HG02943 (cell line): ENCODE measurements around the gene DTNA.
"Not testable (repeated sequence)": the region's sequence is repeated elsewhere in the genome, so short reads cannot be mapped to it uniquely, and the experiment has no call there.

Experiments used
- ATAC-seq: cut with Tn5 transposase; IDR thresholded peaks from one replicate; pipeline ENCODE4 v1.9.1; 2021; ENCODE audit warnings: mild to moderate bottlenecking, low read depth, moderate library complexity; ENCODE audit not compliant: unreplicated experiment

Gene DTNA

DNA sequence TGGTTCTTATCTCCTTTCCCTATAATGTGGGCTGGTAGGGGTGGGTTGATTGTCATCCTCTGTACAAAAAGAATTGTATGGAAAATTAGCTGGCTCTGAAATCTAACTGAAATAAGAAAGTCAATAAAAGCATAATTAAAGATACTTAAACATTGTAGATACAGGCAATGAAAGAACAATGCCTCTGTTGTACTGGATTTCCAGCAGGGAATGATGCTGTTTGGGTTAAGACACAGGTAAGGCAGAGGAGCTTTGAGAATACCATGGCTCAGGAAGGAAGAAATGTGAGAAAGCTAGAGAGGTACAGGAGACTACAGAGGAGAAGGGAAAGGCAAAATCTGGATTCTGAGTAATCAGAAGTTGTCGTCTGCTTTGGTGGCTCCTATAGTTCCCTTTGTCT is 10.1 kb downstream of the DTNA start:
- no peak for ATAC-seq

DNA sequence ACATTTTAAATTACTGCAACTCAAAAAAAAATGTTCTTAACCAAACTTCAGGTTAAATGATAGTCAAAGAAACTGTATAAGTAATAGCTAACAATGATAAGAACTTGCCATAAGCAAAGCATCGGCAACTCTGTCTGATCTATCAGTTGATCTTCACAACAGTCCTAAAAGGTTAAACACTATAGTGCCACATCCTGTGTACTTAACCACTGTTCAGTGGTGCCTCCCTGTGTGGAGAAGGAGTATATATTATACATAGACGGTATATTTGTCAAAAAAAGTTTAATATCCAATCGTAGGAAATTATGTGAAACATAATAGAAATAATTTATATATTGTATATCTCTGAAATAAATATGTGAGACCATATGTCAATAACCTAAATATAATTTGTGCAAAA is 13.0 kb downstream of the DTNA start:
- no peak for ATAC-seq

DNA sequence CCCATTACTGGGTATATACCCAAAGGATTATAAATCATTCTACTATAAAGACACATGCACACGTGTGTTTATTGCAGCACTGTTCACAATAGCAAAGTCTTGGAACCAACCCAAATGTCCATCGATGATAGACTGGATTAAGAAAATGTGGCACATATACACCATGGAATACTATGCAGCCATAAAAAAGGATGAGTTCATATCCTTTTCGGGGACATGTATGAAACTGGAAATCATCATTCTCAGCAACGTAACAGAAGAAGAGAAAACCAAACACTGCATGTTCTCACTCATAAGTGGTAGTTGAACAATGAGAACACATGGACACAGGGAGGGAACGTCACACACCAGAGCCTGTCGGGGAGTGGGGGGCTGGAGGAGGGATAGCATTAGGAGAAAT is 15.6 kb downstream of the DTNA start:
- ATAC-seq, result not testable (repeated sequence)

DNA sequence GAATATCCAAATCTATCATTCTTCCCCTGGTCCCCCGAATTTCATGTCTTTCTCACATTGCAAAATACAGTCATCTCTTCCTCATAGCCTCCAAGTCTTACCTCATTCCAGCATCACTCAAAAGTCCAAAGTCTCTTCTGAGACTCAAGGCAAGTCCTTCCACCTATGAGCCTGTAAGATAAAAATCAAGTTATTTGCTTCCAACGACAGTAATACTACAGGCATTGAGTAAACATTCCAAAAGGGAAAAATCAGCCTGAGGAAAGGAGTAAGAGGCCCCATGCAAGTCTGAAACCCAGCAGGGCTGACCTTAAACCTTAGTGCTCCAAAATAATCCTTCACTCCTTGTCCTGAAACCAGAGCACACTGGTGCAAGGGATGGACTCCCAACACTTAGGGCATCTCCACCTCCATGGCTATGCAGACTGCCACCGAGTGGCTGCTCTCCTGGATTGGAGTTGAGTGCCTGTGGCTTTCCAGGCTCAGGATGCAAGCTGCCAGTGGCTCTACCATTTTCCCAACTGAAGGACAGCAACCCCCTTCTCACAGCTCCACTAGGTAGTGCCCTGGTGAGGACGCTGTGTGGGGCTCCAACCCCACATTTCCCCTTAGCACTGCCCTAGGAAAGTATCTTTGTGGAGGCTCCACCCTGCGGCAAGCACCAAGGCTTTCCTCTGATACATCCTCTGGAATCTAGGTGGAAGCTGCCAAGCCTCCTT is 16.3 kb downstream of the DTNA start:
- no peak for ATAC-seq

DNA sequence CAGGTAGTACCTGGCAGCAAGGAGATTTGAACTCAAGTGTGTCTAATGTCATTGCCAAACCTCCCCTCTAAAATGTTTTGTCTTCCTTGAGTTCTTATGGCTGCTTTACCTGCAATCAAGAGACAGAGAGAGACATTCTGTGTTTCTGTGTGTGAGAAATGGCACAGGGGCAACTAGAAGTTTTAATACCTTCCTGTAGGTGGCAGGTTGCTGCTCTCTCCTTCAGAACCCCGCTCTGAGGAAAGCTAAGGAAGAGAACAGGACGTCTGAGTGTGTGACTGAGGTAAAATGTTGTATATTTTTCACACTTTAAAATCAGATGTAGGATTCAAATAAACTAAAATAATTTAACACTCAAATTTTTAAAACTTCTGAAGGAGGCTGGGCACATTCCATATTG is 19.2 kb downstream of the DTNA start:
- ATAC-seq, result no peak

DNA sequence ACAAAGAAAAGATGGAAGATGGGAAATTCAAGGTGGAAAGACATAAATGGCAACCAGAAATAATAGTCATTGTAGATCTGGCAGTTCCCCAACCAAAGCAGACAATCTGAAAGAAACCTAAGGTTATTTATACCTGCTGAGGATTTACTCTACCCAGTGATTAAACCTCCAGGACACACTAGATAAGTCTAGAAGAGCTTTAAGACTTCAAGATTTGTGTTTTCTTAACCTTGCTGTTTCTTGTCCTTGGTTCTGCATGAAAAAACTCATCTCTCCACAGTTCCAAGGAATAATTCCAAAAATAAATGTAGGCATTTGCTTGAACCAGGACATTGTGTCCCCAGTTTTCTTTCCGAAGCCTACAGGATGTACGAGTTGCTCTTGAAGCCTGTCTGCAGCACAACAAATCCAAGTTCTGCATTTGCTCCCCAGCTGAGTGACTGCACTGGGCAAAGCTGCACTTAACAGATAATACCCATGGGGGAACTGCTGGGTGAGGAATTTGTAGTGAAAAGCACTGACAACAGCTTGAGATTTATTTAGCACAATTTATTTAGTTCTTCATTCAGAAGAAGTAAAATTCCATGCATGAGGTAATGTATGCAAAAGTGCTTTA is 19.8 kb downstream of the DTNA start:
- no peak for ATAC-seq

DNA sequence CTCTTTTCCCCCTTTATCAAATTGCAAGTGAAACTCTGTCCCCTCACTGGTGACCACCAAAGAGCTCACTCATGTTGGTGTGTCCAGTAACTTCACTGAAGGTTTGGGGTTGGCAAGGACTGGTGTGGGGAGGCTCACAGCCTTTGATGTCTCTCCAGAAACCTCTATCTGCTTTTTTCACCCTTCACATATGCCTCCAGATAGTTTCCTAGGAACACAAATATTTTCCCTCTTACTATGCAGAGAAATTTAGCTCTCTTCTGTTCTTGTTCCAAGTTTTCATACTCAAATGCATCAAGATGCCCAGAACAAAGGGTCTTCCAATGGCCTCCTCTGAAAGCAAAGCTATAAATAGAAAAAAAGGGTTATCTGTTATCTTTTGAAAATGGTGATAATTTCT is 20.7 kb downstream of the DTNA start:
- no peak for ATAC-seq

DNA sequence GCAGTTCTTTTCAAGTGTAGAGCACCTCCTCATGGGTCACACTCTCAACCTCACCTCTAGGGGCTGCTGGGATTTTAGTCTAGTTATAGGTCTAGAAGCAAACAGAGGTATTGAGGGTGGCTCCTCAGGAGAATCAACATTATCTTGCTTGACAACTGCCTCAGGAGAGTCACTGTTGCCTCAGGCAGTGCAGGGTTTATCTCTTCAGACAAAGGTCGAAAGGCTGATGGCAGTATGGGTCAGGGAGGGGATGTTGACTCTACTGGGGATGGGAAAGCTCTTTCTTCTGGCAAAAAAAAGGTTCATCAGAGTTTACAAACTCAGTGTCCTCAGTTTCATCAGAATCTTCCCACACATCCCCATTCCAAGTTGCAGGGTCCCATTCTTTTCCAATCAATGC is 24.0 kb downstream of the DTNA start:
- ATAC-seq, result no peak

DNA sequence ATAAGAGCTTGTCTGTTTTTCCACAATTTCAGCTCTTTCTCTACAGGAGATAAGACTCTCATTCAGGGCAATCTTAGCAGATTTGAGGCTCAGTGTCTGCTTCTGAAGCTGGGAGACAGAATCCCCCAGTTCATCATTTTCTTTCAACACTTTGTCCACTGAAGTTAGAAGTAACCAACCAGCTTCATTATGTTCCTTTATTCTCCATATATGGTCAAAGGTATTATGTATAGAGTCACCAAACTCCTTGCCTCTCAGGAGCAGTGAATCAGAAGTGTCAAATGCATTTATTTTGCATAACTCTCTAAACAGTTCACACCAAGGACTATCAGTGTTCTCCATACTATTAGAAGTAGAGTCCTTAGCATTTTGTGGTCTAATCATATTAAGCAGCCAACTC is 24.4 kb downstream of the DTNA start:
- ATAC-seq, result not testable (repeated sequence)

DNA sequence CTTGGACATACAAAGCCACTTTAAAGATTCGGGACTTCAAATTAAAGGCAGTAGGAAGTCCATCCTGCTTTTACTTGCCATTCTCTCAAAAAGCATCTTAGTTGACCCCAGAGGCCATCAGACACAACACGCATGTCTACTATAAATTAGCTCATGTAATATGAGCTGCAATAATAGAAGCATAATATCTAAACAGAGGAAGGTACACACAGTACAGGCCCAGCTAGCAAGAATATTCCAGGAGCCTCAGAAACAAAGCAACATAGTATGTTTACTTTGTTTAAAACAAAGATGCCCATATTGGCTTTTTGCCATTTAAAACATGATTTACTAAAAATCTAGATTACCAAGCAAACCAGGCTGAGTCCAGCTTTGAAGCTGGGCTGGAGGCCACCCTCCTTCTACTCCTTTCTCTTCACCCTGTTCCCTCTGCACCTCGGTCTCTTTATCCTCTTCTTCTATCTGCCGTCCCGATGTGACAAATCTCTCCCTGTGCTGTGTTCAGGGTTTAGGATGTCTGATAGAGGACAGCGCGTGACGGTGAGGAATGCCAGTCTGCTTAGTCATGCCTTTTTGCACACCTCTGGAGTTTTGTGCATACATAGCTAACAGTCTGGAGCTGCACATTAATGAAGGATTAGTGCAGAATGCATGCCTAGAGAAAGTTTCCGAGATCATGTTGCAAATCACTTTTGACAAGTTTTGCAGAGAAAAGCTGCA is 28.2 kb downstream of the DTNA start:
- no peak for ATAC-seq

DNA sequence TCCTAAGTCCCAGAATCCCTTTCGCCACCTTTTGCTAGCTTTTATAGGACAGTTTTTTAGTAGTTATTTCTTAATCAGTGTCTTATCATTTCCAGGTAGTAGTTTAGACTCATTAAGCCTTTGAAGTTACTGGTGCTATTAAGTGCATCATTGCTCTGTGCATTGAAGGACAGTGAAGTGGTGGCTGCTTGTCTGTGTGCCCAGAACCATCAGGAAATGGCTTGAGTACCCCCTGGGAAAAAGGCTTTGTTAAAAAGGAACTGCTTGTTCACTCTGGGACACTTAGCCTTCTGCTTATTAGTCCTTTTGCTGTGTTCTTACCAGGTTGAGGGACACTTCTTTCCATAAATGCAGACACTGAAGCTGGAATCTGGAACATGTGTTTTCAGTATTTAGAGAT is 30.0 kb downstream of the DTNA start:
- no peak for ATAC-seq

DNA sequence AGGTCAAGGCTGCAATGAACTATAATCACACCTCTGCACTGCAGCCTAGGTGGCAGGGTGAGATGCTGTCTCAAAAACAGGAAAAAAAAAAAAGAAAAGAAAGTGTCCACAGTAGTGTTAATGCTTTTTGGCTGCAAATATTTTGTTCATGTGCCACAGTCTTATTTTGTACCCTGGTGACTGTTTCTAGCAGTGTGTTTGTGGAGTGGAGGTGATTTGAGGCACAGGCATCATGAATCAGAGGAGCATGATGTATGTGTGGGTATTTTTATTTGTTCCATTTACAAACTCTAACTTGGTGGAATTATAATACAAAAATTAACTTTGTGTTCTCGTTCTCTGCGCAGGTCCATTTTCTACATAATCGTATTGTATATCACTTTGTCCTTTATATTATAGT is 30.6 kb downstream of the DTNA start:
- no peak for ATAC-seq

DNA sequence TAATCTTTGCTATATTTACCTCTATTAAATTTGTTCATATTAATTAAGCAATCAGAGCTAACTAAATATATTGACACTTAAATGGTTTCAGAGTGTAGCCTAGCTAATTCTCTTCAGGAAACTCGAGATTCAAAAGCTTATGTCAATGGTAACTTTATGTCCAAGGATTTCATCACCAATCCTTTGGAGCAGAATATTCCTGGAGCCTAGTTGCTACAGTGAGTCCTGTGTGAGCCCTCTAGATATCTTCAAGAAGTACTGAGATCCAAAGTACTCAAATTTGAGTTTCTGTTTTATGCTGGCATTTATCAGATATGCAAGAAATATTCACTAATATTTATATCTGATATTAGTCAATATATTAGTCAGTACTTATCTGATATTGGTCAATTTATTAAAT is 31.3 kb downstream of the DTNA start:
- no peak for ATAC-seq

DNA sequence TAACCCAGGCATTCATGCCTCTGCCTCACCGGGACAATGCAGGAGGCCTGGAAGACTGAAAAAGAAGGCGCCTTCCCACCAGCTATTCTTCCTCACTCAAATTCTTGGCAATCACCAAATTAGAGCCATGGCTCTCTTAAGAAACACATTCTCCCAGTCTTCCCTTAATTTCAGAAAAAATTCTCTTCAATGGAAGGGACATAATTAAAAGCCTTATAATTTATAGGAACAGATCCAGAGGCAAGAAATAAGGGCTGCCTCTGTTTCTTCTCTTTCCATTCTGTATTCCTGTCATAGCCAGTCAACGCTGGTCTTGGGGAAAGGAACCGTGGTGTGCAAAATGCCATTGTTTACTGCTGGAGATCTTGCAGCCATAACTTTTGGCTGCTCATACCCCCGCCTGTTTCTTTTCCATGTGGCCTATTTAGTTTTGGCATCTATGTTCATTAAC is 32.8 kb downstream of the DTNA start:
- no peak for ATAC-seq

DNA sequence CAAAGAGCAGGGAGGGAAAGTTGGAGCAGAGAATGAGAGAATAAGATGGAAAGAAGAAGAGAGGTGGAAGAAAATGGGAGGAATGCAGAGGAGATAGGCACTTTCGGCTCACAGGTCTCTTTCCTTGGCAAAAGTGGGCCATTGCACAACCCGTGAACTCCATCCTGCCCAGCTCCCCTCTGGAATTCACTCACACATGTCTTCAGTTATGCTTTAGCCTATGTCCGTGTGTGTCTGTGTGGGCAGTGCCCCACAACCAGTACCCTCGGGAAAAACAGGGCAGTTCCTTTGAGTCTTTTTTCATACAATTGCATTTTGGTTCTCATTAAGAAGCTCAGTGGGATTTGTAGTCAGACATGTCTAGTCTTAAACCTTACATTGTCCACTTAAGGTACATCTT is 34.5 kb downstream of the DTNA start:
- ATAC-seq, result no peak

DNA sequence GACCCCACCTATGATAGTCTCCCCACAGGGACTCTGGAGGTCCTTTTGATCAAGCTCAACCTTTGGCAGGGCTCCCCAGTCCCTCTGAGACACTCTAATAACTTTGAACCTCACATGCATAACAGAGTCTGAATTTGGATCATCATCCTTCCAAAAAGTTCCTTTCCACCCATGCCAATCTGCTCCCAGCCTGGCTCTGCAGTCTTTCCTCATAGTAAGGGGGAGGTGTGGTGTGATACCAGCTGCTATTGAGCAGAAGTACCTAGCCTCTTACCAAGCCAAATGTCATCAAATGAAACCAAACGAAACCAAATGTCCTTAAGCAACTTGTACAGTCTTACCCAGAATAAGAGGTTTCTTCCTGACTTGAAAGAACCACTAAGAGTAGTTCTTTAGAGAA is 36.5 kb downstream of the DTNA start:
- no peak for ATAC-seq

DNA sequence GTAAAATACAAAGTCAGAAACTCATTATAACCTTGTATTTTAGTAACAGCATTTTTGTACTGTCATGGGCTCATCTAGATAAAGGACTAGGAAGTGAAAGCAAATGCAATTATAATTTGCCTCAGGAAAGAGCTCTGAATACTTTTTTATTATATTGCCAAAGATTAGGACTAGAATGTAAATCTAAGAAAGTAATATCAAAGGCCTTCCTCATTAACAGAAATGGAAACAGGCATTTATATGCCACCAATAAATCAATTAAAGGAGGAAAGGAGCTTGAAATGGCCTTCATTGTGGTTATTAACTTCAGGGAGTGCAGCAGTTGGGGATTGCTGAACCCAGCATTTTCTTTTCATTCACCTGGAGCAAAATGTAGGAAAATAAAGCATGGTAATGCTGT is 39.6 kb downstream of the DTNA start:
- ATAC-seq, result no peak

DNA sequence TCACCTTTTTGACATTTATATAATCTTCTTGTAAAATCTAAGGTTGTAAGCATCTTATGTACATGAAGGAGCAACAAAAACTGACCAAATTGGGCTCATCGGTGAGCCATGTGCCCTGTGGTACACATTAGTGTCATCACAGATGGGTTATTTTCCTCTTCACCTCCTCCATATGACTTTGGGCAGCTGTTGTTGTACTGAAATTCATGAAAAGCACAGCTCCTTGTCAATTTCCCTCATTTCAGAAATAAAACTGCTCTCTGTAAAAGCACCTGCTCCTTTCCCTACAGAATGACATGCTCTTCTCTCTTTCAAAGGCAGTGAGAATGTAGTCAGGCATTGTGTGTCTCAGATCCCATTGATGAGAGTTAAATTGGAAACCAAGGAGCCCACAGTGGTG is 42.0 kb downstream of the DTNA start:
- no peak for ATAC-seq

DNA sequence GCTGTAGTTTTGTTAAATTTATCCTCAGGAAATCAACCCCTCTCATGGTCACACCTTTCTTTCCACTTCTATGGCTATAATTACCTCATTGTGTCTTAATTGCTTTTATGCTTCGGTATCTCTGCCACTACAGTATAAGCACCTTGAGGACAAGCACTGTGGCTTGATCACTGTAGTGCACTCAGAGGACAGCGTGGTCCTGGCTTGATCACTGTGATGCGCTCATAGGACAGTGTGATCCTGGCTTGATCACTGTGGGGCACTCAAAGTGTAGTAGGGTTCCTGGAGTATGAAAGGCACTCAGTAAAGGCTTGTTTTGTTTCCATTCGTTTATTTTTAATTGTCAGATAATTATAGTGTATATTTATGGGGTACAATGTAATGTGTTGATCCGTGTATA is 44.2 kb downstream of the DTNA start:
- ATAC-seq, result no peak

DNA sequence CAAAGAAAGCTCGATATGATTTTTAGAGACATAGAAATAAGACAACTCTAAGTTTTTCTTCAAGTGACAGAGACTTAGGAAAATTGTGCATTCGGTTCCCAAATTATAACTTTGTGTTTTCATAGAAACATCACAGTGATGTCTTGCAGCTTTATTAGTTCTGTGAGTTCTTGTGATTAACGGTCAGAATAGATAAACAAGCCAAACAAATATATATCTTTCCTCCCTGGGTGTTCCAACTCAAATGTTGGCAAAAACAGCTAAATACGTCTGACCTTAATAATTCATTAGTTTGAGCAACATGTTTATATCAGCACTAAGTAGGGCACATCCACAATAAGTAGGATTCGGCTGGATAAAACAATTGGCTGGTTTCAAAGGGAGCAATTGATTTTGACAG is 47.6 kb downstream of the DTNA start:
- ATAC-seq, result no peak

DNA sequence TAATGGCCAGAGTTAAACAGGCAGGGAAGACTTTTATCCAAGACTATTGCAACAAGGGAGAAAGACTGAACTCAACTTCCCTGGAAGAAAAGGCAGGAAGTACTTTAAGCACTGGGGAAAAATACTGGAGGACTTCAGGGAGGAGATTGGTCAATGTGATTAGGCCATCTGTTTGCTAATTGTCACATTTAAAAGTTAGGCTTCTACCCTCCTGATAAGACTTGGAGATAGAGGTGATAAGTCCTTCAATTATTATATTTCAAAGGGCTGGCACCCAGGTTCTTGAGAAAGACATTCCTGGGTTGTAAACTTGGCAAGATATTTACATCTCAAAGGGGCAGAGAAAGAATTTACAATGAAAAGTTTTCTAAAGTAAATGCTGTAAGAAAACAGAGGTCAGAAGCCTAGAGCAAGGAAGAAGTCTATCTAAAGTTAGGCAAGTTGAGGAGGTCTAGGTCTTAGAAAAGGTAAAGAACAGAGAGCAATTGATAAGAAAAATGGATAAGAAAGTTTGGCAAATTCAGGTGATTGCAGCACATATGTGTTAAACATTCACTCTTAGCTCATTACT is 48.4 kb downstream of the DTNA start:
- ATAC-seq, result no peak

DNA sequence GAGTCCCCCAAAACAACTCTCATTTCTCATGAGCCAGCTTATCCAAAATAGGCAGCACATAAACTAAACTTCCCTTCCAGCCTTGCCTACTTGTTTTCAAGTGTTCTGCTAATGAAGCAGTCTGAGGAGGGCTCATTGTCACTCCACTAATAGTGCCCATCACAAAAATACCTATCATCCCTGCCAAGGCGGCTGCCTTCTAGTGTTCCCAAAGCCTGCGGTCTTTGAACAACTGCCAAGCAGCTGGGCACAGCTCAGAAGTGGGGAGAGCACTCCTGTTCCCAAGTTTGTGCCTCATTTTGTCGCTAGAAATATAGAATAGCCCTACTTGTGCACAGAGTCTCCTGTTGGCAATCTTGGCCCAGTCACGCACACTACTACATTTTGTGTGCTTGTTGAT is 50.3 kb downstream of the DTNA start:
- no peak for ATAC-seq
